Stimulated activated CD4-positive, alpha-beta T cell treated with anti-CD3 and anti-CD28 coated beads, Interleukin-15, amount 100 ng/mL, for 24 hours (primary cell): ENCODE data around the gene DNAH17.

Experiments
- DNase-seq: peaks from one replicate; pipeline ENCODE4 v3.0.0-alpha.2; 2020

Gene DNAH17

DNA sequence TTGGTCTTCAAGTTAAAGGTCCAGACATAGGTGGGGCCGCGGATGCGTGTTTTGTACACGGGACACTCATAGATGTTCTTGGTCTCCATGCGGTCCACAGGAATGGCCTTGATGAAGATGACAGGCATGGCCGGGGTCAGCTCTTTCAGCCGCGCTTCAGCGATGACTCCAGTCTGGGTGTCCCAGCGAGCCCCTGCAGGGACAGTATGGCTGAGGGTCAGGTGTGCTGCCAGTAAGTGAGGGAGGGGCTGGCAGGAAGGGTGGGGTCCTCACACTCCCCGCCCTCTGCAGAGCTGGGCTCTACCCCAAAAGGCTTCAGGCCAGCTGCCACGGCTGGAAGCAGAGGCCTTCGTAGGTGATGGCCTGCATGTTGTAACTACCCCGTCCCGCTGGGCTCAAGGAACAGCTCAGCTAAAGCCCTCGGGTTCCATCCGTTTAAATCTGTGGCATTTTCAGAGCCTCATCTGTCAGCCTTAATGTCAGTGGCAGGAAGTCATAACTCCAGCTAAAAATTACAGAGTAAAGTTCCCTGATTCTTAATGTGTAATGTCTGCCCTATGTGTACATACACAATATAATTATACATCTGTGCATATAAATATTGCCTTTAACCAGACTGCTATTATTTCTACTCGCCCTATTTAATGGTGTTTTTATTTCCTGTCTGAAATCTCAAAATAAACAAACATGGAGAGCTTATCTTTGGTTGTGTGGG lies 153.1 kb downstream of the DNAH17 start:
- no peak for DNase-seq

GRCh38 chr17:78422872-78423588 lies 154.2 kb downstream of the DNAH17 start:
- DNase-seq, result no peak

DNA sequence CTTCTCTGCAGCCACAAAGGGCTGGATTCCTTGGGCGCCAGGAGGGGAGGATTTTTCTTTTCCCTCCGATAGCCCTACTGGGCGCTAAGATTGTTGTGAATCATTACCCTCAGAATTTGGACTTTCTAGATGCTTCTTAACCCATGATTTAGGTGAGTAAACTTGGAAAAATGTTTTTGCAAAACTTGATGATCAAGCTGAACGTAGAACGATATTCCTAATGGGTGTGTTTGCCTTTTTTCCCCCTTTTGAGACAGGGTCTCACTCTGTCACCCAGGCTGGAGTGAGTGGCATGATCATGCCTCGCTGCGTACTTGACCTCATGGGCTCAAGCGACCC lies 155.0 kb downstream of the DNAH17 start:
- no peak for DNase-seq

GRCh38 chr17:78421534-78422266 lies 155.5 kb downstream of the DNAH17 start:
- peak; percentile 80 for DNase-seq

DNA sequence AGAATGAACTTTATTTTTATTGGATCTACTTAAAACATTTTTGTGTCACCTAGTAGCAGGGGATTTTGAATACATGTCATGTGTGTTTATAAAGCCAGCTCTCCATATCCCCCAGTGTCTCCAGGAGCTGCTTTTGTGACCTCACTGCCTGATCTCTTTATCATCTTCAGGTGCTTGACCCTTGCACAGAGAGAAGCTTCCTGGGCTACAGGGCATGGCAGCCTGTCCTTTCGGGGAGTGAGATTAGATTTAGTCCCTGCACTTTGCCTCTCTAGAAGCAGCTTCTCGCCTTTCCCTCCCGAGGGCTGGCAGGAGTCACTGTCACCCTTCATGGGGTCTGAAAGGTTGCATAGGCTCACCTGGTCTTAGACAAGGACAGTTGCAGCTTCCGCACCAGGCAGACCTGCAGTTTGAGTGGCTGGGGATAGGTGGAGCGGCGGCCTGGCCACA lies 156.1 kb downstream of the DNAH17 start:
- no peak for DNase-seq

- DNase-seq, result no peak
Observed at GRCh38 chr17:78419970-78420815, 157.0 kb downstream of the DNAH17 start.

DNA sequence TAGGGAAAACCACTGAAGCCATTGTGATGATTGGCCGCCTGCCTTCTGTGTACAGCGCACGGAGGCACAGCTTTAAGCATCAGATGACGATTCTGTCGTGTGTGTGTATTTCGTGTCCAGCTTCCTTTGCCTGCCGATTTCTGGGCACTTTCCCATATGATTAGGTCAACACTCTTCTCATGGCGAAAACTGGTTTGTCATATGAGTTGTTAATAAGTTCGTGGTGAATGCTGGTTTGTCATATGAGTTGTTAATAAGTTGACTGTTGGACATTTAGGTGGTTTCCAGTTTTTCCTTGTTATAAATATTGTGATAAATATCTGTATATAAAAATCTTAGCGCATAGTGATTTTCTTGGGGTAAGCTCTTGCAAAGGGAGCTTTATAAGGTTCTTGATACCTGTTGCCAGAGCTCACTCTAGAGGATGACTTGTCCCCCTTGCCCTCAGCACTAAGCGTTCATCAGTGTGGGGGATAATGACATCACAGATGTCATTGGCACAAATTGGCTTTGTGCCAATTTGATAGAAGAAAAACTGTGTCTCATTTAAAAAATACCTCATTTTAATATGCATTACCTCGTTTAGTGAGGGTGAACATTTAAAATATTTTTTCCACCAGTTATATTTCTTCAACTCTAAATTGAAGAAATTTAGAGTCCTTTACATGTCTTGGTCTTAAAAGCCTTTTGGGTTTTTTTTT lies 158.7 kb downstream of the DNAH17 start:
- no peak for DNase-seq

DNA sequence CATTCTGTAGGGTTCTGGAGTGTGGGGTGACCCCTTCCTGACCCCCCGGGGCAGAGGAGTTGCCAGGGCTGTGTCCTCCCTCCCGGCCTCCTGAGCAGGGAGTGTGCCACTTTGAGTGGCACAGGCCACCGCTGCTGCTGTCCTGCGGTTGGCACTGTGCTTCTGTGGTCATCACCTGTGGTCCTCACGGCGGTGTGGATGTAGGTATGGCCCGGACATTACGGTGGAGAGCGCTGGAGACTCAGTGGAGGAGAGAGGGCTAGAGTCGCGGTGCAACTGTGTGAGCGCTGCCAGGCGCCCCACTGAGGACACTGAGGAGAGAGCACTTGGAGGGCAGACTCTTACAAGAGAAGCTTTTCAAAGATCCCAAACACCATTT lies 159.7 kb downstream of the DNAH17 start:
- no peak for DNase-seq

DNA sequence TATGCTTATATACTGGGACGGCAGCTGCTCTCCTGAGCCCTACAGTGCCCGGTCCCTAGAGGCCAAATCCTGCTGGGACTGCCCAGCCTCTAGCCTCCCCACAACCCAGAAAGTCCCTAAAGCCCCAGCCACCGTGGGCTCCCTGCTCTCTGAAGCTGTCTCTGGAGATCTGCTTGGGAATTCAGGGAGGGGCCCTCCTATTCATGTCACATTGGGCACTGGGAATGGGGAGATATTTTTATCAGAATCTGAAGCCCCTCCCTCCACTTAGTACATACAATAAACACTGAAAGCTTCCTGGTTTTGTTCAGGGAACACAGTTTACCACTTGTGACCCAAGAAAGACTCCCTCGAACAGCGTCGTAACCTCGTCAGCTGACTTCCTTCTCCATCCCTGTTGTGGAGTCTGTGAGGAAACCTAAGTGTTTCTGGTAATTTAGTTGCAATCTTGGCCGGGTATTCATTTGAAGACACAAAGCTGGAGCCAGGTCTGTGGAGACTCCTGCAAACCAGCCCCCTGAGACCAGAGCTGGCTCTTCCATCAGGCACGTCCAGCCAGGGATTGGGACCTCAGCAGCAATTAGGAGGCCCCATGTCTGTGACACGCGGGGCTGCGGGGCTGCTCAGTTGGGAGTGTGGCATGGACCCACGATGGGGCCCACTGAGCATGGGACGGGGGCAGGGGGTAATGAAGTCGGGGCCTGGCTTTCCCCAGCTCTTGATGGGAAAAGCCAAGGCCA lies 160.2 kb downstream of the DNAH17 start:
- no peak for DNase-seq

DNA sequence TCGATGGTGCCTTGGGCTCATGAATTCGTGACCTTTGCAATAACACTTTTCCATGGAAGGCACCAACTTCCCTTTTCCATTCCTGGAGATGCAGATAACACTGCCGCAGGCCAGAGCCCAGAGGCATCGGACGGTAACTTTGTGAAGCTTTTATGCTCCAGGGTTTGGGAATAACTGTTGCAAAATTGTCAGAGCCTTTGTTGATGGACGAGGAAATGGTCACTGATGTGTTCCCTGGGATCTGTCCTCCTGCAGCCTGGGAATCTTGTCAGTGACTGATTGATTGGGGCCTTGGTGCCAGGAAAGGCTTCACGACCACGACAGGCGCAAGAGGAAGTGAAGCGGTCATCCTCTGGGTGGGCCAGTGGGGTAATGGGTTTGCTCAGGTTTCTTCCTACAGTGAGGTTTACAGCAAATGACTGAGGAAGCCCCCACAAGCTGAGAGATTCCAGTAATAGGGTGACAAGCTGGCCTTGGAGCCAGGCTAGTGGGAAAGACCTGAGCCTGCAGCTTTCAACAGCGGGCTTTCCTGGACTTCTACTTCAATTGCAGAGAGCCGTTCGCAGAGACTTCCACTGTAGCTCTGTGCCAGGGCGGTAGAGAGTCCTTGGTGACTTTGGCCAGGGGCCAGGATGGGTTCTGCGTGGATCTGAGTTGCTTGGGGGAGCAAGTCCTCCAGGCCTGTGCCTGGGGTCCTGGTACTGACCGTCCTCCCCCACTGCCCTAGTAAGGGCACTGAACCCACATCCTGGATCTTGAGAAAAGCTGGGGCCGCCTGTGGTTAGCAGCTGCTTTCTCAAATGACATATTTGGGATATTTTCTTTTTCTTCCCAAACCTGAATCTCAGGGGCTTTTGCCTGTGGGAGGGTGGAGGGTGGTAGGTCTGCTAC lies 161.1 kb downstream of the DNAH17 start:
- no peak for DNase-seq

- peak; percentile 51 for DNase-seq
Observed at GRCh38 chr17:78414178-78415162, 162.7 kb downstream of the DNAH17 start.

GRCh38 chr17:78412403-78412802 lies 164.8 kb downstream of the DNAH17 start:
- DNase-seq, result peak; percentile 53

- DNase-seq, result no peak
Observed at GRCh38 chr17:78411241-78411857, 165.8 kb downstream of the DNAH17 start.

DNA sequence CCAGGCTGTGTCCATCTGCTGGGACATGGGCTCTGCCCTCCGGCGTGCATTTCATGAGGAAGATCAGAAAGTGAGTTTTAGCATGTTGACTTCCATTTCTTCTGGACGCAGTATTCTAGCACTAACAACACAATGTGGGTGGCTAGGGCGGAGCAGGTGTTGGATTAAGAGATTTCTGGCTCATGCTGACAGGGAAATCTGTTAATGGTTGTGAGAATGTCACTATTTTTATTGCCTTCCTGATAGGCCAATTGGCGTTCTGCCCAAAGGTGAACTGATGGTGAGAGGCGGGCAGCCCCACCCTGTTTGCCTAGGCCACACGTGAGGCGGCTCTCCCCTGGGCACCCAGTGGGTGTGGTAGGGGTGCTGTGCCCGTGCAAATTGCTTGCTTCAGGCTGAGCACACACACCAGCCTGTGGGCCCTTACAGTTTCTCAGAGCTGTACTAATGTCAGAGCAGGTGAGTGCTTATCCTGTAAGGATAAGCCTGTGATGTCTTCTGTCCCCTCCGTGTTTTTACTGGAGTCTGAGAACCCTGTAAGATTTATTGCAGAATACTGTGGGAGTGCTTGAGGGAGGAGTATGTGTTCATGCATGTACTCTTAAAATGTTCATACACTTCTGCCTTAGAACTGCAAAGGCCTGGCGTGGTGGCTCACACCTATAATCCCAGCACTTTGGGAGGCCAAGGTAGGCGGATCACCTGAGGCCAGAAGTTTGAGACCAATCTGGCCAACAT lies 167.8 kb downstream of the DNAH17 start:
- DNase-seq, result no peak

DNA sequence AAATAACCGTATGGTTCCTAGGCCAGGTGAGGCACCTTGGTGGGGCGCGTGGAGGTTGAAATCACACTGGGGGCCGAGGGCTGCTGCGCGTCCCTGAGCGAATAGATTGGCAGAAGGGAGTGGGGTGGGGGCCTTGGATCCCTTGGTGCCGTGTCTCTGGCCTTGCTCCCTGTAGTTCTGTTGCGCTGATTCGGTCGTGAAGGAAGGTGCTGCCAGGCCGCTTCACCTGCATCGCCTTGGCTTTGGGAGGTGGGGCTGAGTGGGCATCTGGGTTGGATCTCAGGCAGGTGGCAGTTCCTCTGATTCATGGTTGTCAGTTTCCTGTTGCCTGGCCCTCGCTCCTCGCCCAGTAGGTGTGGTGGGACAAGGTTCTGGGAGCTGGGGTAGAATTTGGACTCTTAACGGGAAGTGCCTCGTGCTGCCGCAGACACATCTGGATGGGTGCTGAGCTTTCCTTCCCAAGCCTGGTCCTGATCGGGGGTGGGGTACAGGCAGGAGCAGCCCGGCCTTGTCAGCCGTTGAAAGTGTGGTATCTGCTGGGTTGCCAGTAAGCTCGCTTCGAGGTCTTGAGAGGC lies 168.6 kb downstream of the DNAH17 start:
- DNase-seq, result no peak

DNA sequence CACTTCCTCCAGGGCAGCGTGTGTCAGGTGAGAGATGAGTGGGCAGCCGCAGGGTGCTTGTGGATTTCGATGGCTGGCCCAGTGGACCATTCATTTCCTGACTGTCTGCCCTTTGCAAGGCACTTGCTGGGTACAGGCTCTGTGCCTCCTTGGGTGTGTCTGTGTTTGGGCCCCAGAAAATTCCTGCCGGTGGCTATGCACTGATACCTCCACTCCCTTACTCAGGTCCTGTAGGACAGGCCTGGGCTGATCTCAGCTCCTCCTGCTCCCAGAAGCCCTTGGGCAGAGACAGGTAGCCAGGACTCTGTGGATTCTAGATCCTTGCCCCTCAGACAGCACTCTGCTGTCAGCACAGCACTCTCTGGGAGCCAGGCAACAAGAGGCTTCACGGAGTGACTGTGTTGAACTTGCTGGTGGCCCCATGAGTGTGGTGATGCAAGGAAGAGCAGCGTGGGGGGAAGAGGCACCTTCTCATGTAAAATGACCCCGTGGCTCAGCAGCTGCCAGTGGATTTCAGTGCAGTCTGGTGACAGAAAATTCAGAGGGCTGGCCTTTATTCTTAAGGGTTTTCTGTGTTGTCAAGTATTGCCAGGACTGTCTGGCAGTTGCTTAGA lies 169.7 kb downstream of the DNAH17 start:
- DNase-seq, result no peak

GRCh38 chr17:78406920-78407319 lies 170.3 kb downstream of the DNAH17 start:
- DNase-seq, result no peak
